BE2C (cell line): ENCODE measurements around the gene MANBA.

Source experiments
- DNase-seq: peaks from one replicate; pipeline ENCODE4 v3.0.0-alpha.2; 2020
- H3K27me3 ChIP-seq: fragments of 250-450 bp; sonication (Bioruptor Pico); 2 replicates; pipeline ENCODE4 v1.5.1; 2020; ENCODE audit warnings: mild to moderate bottlenecking
- H3K36me3 ChIP-seq: fragments of 250-450 bp; sonication (Bioruptor Pico); 2 replicates; pipeline ENCODE4 v1.5.1; 2020; ENCODE audit warnings: mild to moderate bottlenecking
- H3K4me1 ChIP-seq: fragments of 250-450 bp; sonication (Bioruptor Pico); 2 replicates; pipeline ENCODE4 v1.5.1; 2020
- H3K4me3 ChIP-seq: 2 replicates; pipeline ENCODE4 v1.5.1; 2011; ENCODE audit warnings: low read depth, low read length
- H3K9me3 ChIP-seq: fragments of 250-450 bp; sonication (Bioruptor Pico); 2 replicates; pipeline ENCODE4 v1.5.1; 2020
- TF ChIP-seq, protein P1 (sequence below): IDR thresholded peaks from 2 replicates; pipeline ENCODE4 v1.5.1; 2012; ENCODE audit warnings: mild to moderate bottlenecking, low read depth, low read length

MANBA gene

DNA sequence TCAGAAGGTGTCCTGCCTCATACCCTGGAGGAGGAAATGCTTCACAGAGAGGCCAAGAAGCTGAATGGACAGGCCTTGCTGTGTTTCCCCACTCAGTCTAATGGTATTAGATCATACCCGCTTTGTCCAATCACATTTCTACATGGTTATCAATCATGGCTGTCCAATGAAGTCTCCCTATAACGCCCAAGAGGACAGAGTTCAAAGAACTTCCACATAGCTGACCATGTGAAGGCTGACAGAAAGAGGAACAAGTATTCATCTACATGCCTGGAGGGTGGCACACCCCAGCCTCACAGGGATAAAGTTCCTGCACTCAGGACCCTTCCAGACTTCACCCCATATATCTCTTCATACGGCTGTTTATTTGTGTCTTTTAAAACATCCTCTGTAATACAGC is 123.4 kb downstream of the MANBA start:
- Histone ChIP-seq H3K9me3 (no peaks in the 10 kb centered on the region), H3K36me3 (no peaks in the 10 kb centered on the region), H3K27me3 (no peaks in the 10 kb centered on the region), H3K4me3 (no peak overlapping the region), H3K4me1 (no peaks in the 10 kb centered on the region)
- TF ChIP-seq, protein P1, sequence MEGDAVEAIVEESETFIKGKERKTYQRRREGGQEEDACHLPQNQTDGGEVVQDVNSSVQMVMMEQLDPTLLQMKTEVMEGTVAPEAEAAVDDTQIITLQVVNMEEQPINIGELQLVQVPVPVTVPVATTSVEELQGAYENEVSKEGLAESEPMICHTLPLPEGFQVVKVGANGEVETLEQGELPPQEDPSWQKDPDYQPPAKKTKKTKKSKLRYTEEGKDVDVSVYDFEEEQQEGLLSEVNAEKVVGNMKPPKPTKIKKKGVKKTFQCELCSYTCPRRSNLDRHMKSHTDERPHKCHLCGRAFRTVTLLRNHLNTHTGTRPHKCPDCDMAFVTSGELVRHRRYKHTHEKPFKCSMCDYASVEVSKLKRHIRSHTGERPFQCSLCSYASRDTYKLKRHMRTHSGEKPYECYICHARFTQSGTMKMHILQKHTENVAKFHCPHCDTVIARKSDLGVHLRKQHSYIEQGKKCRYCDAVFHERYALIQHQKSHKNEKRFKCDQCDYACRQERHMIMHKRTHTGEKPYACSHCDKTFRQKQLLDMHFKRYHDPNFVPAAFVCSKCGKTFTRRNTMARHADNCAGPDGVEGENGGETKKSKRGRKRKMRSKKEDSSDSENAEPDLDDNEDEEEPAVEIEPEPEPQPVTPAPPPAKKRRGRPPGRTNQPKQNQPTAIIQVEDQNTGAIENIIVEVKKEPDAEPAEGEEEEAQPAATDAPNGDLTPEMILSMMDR = no peak
- no peak for DNase-seq

DNA sequence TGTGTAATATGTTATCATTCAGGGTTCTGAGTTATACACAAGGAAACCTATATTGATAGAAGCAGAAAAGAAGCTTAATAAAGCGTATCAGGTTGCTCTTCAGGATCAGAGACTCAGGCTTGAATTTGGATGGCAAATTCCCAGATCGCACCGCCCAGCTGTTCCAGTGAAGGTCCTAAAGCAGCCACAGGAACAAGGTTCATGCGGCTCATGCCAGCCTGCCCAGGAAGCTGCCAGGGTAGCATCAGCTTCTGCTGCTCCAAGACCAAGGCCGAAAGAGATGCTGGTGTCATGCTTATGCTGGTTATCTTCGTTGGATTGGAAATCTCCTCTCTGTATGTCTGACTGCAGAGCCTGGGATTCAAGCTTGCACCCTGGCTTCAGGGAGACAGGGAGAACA is 127.7 kb downstream of the MANBA start:
- Histone ChIP-seq H3K9me3 (no peaks in the 10 kb centered on the region), H3K36me3 (no peaks in the 10 kb centered on the region), H3K4me1 (no peaks in the 10 kb centered on the region), H3K27me3 (no peaks in the 10 kb centered on the region), H3K4me3 (no peak overlapping the region)
- TF ChIP-seq, protein P1 = no peak
- DNase-seq = no peak

DNA sequence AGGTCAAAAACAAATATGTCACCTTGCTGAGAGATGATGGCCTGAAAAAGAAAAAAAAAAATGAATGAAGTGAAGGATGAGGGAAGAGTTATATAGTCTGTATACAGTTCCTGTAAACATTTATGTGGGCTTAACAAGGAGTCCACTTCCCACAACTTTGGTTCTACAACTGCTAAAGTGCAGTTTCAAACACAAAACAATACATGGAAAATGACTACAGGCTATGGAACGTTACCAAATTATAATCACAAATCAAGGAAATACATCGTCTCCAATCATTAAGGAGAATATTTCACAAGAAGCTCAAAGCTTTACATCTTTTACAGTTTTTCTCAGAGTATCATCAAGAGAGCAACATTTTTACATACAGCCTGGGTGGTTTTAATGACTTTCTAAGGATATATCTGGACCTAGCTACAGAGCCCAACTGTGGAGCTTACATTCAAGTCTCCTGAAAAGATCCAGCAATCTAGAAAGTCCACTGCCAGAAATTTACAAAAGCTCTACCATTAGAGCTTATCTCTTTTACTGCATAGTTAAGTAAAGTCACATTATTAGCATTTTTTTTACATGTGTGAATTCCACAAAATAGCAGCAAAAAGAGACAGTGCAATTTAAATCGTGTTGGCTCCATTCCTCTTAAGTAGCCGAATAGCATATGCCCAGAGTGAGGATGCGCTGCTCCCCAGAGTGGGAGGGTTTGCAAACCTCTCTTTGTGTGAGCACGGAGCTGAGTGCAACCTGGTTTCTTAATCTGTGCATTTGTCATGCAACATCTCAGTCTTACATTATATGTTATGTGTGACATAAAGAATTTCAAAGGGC is 128.3 kb downstream of the MANBA start:
- Histone ChIP-seq H3K4me1 (no peaks in the 10 kb centered on the region), H3K4me3 (no peak overlapping the region), H3K27me3 (no peaks in the 10 kb centered on the region), H3K9me3 (no peaks in the 10 kb centered on the region), H3K36me3 (no peaks in the 10 kb centered on the region)
- TF ChIP-seq, protein P1 = no peak
- no peak for DNase-seq

DNA sequence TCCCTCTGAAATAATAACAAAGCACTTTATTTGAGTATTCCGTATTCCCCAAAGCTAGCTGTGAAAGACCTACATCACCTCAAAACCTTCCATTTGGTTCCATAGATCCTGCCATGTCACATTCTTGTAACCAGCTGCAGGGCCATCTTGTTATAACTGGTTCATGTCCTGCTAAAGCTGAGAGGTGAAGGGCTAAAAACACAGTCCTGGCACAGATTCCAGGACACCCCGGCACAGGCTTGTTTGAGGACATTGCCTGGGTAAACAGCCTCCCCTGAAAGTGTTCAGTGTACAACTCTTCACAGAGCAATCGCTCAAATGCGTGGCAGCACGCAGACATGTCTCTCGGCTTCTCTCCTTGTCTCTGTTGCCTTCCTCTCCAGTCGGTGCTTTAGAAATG is 129.2 kb downstream of the MANBA start:
- TF ChIP-seq, protein P1 = no peak
- no peaks in the 10 kb centered on the region for H3K27me3 ChIP-seq
- no peak for DNase-seq
- H3K4me3 ChIP-seq = no peak overlapping the region
- H3K4me1 ChIP-seq = no peaks in the 10 kb centered on the region
- no peaks in the 10 kb centered on the region for H3K9me3 ChIP-seq
- H3K36me3 ChIP-seq = no peaks in the 10 kb centered on the region

DNA sequence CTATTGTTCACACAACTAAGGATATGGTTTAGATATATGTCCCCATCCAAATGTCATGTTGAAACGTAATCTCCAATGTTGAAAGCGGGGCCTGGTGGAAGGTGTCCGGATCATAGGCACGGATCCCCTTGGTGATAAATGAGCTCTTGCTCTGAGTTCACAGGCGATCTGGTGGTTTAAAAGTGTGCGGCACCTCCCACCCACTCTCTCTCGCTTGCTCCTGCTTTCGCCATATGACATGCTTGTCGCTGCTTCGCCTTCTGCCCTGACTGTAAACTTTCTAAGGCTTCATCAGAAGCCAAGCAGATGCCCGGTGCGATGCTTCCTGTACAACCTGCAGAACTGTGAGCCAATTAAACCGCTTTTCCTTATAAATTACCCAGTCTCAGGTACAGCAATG is 131.1 kb downstream of the MANBA start:
- H3K36me3 ChIP-seq = no peaks in the 10 kb centered on the region

More for the DNA sequence above, 131.1 kb downstream of the MANBA start:
- H3K4me1 ChIP-seq = no peaks in the 10 kb centered on the region
- H3K27me3 ChIP-seq = no peaks in the 10 kb centered on the region
- TF ChIP-seq, protein P1 = no peak
- H3K9me3 ChIP-seq = no peaks in the 10 kb centered on the region
- DNase-seq = no peak
- H3K4me3 ChIP-seq = no peak overlapping the region
